Esophagus squamous epithelium (tissue), 4 donors: Measurements from ENCODE around the gene ALCAM.

Source experiments
- CTCF ChIP-seq, 6 experiments: fragments of 450-650 bp in 4 of 6; fragments of 200-600 bp in 2 of 6; sonication (generic) in 2 of 6; IDR thresholded peaks; one replicate each; pipeline ENCODE4 v1.5.1; 2016 to 2019; ENCODE audit warnings: antibody characterized with exemption in 6 of 6, mild to moderate bottlenecking in 4 of 6, moderate library complexity in 4 of 6
- POLR2A ChIP-seq, 4 donors: fragments of 450-650 bp; IDR thresholded peaks; one replicate each; pipeline ENCODE4 v1.6.1; 2017; ENCODE audit warnings: antibody characterized with exemption in 4 of 4, mild to moderate bottlenecking in 4 of 4, moderate library complexity in 3 of 4

- no peak for TF ChIP-seq CTCF (IDR thresholded peaks at IDR 0.05)
- TF ChIP-seq POLR2A (IDR thresholded peaks at IDR 0.05) = no peak
Measured at GRCh38 chr3:105385819-105386508, 19.3 kb downstream of the ALCAM start.
